WTC11 (cell line): ENCODE measurements around the gene TRIM13.

Experiments used
- ATF6 ChIP-seq: sonication (generic); formaldehyde crosslinking; IDR thresholded peaks from 2 replicates; pipeline ENCODE4 v1.8.1; 2023; ENCODE audit warnings: mild to moderate bottlenecking, missing genetic modification reagents
- CREB1 ChIP-seq: sonication (generic); formaldehyde crosslinking; IDR thresholded peaks from 2 replicates; pipeline ENCODE4 v1.8.0; 2023; ENCODE audit warnings: mild to moderate bottlenecking, missing genetic modification reagents
- CTCF ChIP-seq: fragments of 200-600 bp; IDR thresholded peaks from 2 replicates; pipeline ENCODE4 v1.8.0; 2022; ENCODE audit warnings: antibody characterized with exemption
- HMGXB4 ChIP-seq: sonication (generic); formaldehyde crosslinking; IDR thresholded peaks from 2 replicates; pipeline ENCODE4 v1.8.1; 2023; ENCODE audit warnings: mild to moderate bottlenecking, moderate library complexity, missing genetic modification reagents
- JUN ChIP-seq: sonication (generic); formaldehyde crosslinking; IDR thresholded peaks from 2 replicates; pipeline ENCODE4 v1.8.0; 2023; ENCODE audit warnings: mild to moderate bottlenecking, missing genetic modification reagents
- MAX ChIP-seq: sonication (generic); formaldehyde crosslinking; IDR thresholded peaks from 2 replicates; pipeline ENCODE4 v1.8.0; 2022; ENCODE audit warnings: mild to moderate bottlenecking, missing genetic modification reagents
- NFYB ChIP-seq: sonication (generic); formaldehyde crosslinking; conservative IDR thresholded peaks from 2 replicates; pipeline ENCODE4 v1.8.0; 2022; ENCODE audit warnings: low read depth, missing genetic modification reagents
- TCF7 ChIP-seq: sonication (generic); formaldehyde crosslinking; IDR thresholded peaks from 2 replicates; pipeline ENCODE4 v1.8.0; 2022; ENCODE audit warnings: mild to moderate bottlenecking, low read depth, missing genetic modification reagents, moderate library complexity
- TEAD1 ChIP-seq: sonication (generic); formaldehyde crosslinking; IDR thresholded peaks from 2 replicates; pipeline ENCODE4 v1.8.0; 2022; ENCODE audit warnings: mild to moderate bottlenecking, missing genetic modification reagents
- USF2 ChIP-seq: sonication (generic); formaldehyde crosslinking; IDR thresholded peaks from 2 replicates; pipeline ENCODE4 v1.8.1; 2023; ENCODE audit warnings: mild to moderate bottlenecking, missing genetic modification reagents, moderate library complexity
- ZNF281 ChIP-seq: sonication (generic); formaldehyde crosslinking; IDR thresholded peaks from 2 replicates; pipeline ENCODE4 v1.8.0; 2023; ENCODE audit warnings: mild to moderate bottlenecking, missing genetic modification reagents
- ZNF396 ChIP-seq: fragments of 250-450 bp; sonication (Bioruptor Pico); IDR thresholded peaks from 2 replicates; pipeline ENCODE4 v1.8.0; 2021; ENCODE audit warnings: mild to moderate bottlenecking, moderate library complexity, borderline replicate concordance
- ZSCAN18 ChIP-seq: fragments of 250-450 bp; sonication (Bioruptor Pico); IDR thresholded peaks from 2 replicates; pipeline ENCODE4 v2.1.2; 2022; ENCODE audit warnings: mild to moderate bottlenecking, moderate library complexity

GRCh38 chr13:50037788-50038187 is 40.9 kb downstream of the TRIM13 start:
- TF ChIP-seq NFYB (no peak), CTCF (no peak), ZSCAN18 (CRISPR knock-in tag) (no peak), MAX (no peak), JUN (no peak), ZNF396 (CRISPR knock-in tag) (no peak), TEAD1 (no peak), TCF7 (CRISPR knock-in tag) (no peak), USF2 (CRISPR knock-in tag) (no peak), CREB1 (CRISPR knock-in tag) (no peak), HMGXB4 (CRISPR knock-in tag) (no peak), ZNF281 (no peak), ATF6 (CRISPR knock-in tag) (no peak)
